HepG2 (cell line): ENCODE measurements around the gene PNMA8B. TPM values are rescaled to one million over a fixed set of nuclear protein-coding genes. Genes with fewer than 3 reads are reported as not detected.

ENCODE experiments used
- ATAC-seq: fragments of 200-7000 bp; cut with Tn5 transposase; 3 replicates; pipeline ENCODE4 v1.9.1; 2020; ENCODE audit warnings: mild to moderate bottlenecking, moderate library complexity
- BruUV-seq: library from RNA; stranded (reverse); fragments of 400-500 nt; replicated peaks from 2 replicates; lab custom pipeline; 2021; lab: Mats Ljungman, UMichigan
- CTCF ChIA-PET: fragments of 300-600 bp; formaldehyde crosslinking; extraction: SDS; loops from one replicate; lab custom pipeline; 2021; ENCODE audit warnings: low total read pairs, inconsistent platforms, low intra/inter-chr PET ratio; lab: Yijun Ruan, JAX
- POLR2A ChIA-PET: fragments of 350-600 bp; sonication (Branson Sonifier 250); formaldehyde crosslinking; loops from one replicate; lab custom pipeline; 2020; ENCODE audit warnings: antibody characterized with exemption, inconsistent platforms; lab: Yijun Ruan, JAX
- DNase-seq: peaks from one replicate; pipeline ENCODE4 v3.0.0-alpha.2; 2015; ENCODE audit warnings: low spot score
- FAIRE-seq: peaks from 3 replicates; lab custom pipeline; 2011; peaks lifted over from hg19 to GRCh38; lab: Jason Lieb, UNC
- H2AFZ ChIP-seq: one replicate; pipeline ENCODE4 v1.6.1; 2011; ENCODE audit warnings: low read length, inconsistent platforms
- H3K27ac ChIP-seq: fragments of 300-600 bp; 3 replicates; pipeline ENCODE4 v1.8.0; 2011; ENCODE audit warnings: mixed run types, mild to moderate bottlenecking, mixed read lengths, low read length, inconsistent platforms; ENCODE audit not compliant: insufficient read depth; ENCODE audit errors: extremely low read length
- H3K27me3 ChIP-seq, 2 experiments: fragments of 200-600 bp in 1 of 2; 2 replicates in 1 of 2; 3 replicates in 1 of 2; pipeline versions ENCODE4 v1.6.0 to v1.8.0; 2011; ENCODE audit warnings: low read length in 2 of 2, mild to moderate bottlenecking in 2 of 2, moderate library complexity in 2 of 2, inconsistent platforms in 1 of 2; ENCODE audit not compliant: insufficient read depth in 2 of 2, control insufficient read depth in 1 of 2
- H3K36me3 ChIP-seq, 2 experiments: fragments of 200-600 bp in 1 of 2; replicated peaks in 1 of 2; 2 replicates in 1 of 2; 3 replicates in 1 of 2; pipeline versions ENCODE4 v1.5.1 to v1.8.0; 2011; ENCODE audit warnings: low read length in 2 of 2, inconsistent platforms in 1 of 2; ENCODE audit not compliant: insufficient read depth in 2 of 2, control insufficient read depth in 1 of 2
- H3K4me1 ChIP-seq: 2 replicates; pipeline ENCODE4 v1.5.1; 2012; ENCODE audit warnings: low read length, inconsistent platforms; ENCODE audit not compliant: insufficient read depth
- H3K4me2 ChIP-seq: 2 replicates; pipeline ENCODE4 v1.6.0; 2011; ENCODE audit warnings: low read depth, low read length, inconsistent platforms
- H3K4me3 ChIP-seq, 3 experiments: fragments of 200-600 bp in 1 of 3; sonication (generic), shearing (Covaris generic) in 1 of 3; replicated peaks in 1 of 3; 2 replicates each; pipeline ENCODE4 v1.5.1; 2011 to 2016; ENCODE audit warnings: low read length in 3 of 3, inconsistent platforms in 2 of 3, low read depth in 2 of 3, mild to moderate bottlenecking in 2 of 3, control low read depth in 1 of 3, mixed read lengths in 1 of 3; ENCODE audit not compliant: insufficient read depth in 1 of 3
- H3K79me2 ChIP-seq: one replicate; pipeline ENCODE4 v1.6.1; 2011; ENCODE audit warnings: low read length, inconsistent platforms; ENCODE audit not compliant: insufficient read depth
- H3K9ac ChIP-seq: 2 replicates; pipeline ENCODE4 v1.6.0; 2011; ENCODE audit warnings: mild to moderate bottlenecking, low read depth, low read length, inconsistent platforms; ENCODE audit not compliant: insufficient read depth
- H3K9me3 ChIP-seq: 2 replicates; pipeline ENCODE4 v1.5.1; 2012; ENCODE audit warnings: mild to moderate bottlenecking, low read length
- H4K20me1 ChIP-seq: 2 replicates; pipeline ENCODE4 v1.6.0; 2011; ENCODE audit warnings: inconsistent platforms, mild to moderate bottlenecking, low read length, moderate library complexity; ENCODE audit not compliant: insufficient read depth
- AFF4 ChIP-seq: sonication (generic); formaldehyde crosslinking; IDR thresholded peaks from 2 replicates; pipeline ENCODE4 v1.4.0; 2020; ENCODE audit warnings: missing genetic modification reagents
- CEBPG ChIP-seq: IDR thresholded peaks from 2 replicates; pipeline ENCODE4 v1.6.1; 2016
- GATA4 ChIP-seq: sonication (generic); IDR thresholded peaks from 2 replicates; pipeline ENCODE4 v1.6.1; 2016; ENCODE audit warnings: antibody characterized with exemption, low read depth, borderline replicate concordance
- HDAC1 ChIP-seq: sonication (generic); formaldehyde crosslinking; IDR thresholded peaks from 2 replicates; pipeline ENCODE4 v1.5.1; 2020; ENCODE audit warnings: mild to moderate bottlenecking, missing genetic modification reagents
- KAT7 ChIP-seq: IDR thresholded peaks from 2 replicates; pipeline ENCODE4 v1.6.1; 2018; ENCODE audit warnings: borderline replicate concordance, missing compliant biosample characterization
- NAIF1 ChIP-seq: sonication (generic); formaldehyde crosslinking; IDR thresholded peaks from 2 replicates; pipeline ENCODE4 v1.5.0; 2020; ENCODE audit warnings: mild to moderate bottlenecking, missing genetic modification reagents, borderline replicate concordance
- SALL2 ChIP-seq: sonication (generic); formaldehyde crosslinking; IDR thresholded peaks from 2 replicates; pipeline ENCODE4 v1.8.1; 2023; ENCODE audit warnings: mild to moderate bottlenecking, missing genetic modification reagents, inconsistent platforms
- ZBTB3 ChIP-seq: sonication (generic); formaldehyde crosslinking; IDR thresholded peaks from 2 replicates; pipeline ENCODE4 v1.4.0; 2020; ENCODE audit warnings: low read depth, mild to moderate bottlenecking, moderate library complexity, missing genetic modification reagents, borderline replicate concordance
- ZNF552 ChIP-seq: sonication (generic); formaldehyde crosslinking; IDR thresholded peaks from 2 replicates; pipeline ENCODE4 v1.9.0; 2022; ENCODE audit warnings: missing genetic modification reagents, mild to moderate bottlenecking, borderline replicate concordance
- ZNF619 ChIP-seq: sonication (generic); formaldehyde crosslinking; IDR thresholded peaks from 2 replicates; pipeline ENCODE4 v1.4.0; 2020; ENCODE audit warnings: mild to moderate bottlenecking, missing genetic modification reagents
- WGBS: methylation state at CpG from one replicate; pipeline ENCODE4 v1.1.6; 2017; ENCODE audit warnings: low lambda C conversion rate; 5-methylcytosine and 5-hydroxymethylcytosine counted together
- in situ Hi-C: cut with HindIII; loops from 2 replicates; pipeline ENCODE4 v1.10.0; 2017; ENCODE audit warnings: low pct_unique_long_range_greater_than_20kb; ENCODE audit not compliant: extremely low pct_ligation_motif_present
- intact Hi-C: fragments of 100-400 bp; cut with micrococcal nuclease; formaldehyde crosslinking; loops from one replicate; pipeline ENCODE4 v1.10.0; 2022; ENCODE audit not compliant: unreplicated experiment
- polyA plus RNA-seq, 8 experiments: library from polyadenylated mRNA; depleted of rRNA in 3 of 8; stranded (reverse) in 7 of 8; unstranded in 1 of 8; fragments of >200 nt; fragmentation: Illumina TruSeq in 4 of 8; extraction: Trizol in 4 of 8; gene quantifications; 2 replicates each; pipeline versions ENCODE4 v1.2.1 to v1.2.3, GENCODE V29; 2011 to 2016; ENCODE audit warnings: low read depth in 4 of 8, missing spikeins in 1 of 8, mixed read lengths in 1 of 8; ENCODE audit not compliant: insufficient read depth in 1 of 8
- total RNA-seq, 5 experiments: library from RNA; depleted of rRNA; stranded (reverse); fragments of >200 nt; fragmentation: Illumina TruSeq; extraction: Trizol; gene quantifications; 2 replicates each; pipeline ENCODE4 v1.2.3, GENCODE V29; 2016; ENCODE audit warnings: low read depth in 1 of 5
- TF ChIP-seq, protein P1 (sequence below): sonication (generic); formaldehyde crosslinking; IDR thresholded peaks from 2 replicates; pipeline ENCODE4 v1.4.0; 2020; ENCODE audit warnings: mild to moderate bottlenecking, missing genetic modification reagents
- TF ChIP-seq, protein P2 (sequence below): sonication (generic); formaldehyde crosslinking; IDR thresholded peaks from 2 replicates; pipeline ENCODE4 v1.4.0; 2020; ENCODE audit warnings: low read depth, mild to moderate bottlenecking, missing genetic modification reagents

The PNMA8B gene
- total and polyA plus RNA-seq, 2 of the 13 experiments (the other 11 are each of a cell fraction or from before 2014, with no cell fraction given), result not detected

- no peak overlapping the region for H3K27ac ChIP-seq
- H3K36me3 ChIP-seq, result no peaks in the 10 kb centered on the region
- in situ Hi-C loops, result no loop called here
- DNase-seq (no peak), ATAC-seq (no peak), FAIRE-seq (no peak)
- TF ChIP-seq GATA4, result no peak
- no peak for TF ChIP-seq ZNF552 (CRISPR knock-in tag)
- no peak for TF ChIP-seq CEBPG (CRISPR knock-in tag)
- no peak for TF ChIP-seq NAIF1 (CRISPR knock-in tag)
- TF ChIP-seq KAT7, result no peak
- no peak for TF ChIP-seq ZBTB3
- TF ChIP-seq, protein P1, sequence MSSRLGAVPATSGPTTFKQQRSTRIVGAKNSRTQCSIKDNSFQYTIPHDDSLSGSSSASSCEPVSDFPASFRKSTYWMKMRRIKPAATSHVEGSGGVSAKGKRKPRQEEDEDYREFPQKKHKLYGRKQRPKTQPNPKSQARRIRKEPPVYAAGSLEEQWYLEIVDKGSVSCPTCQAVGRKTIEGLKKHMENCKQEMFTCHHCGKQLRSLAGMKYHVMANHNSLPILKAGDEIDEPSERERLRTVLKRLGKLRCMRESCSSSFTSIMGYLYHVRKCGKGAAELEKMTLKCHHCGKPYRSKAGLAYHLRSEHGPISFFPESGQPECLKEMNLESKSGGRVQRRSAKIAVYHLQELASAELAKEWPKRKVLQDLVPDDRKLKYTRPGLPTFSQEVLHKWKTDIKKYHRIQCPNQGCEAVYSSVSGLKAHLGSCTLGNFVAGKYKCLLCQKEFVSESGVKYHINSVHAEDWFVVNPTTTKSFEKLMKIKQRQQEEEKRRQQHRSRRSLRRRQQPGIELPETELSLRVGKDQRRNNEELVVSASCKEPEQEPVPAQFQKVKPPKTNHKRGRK (CRISPR knock-in tag), result no peak
- no peak for TF ChIP-seq SALL2 (CRISPR knock-in tag)
- no peak for TF ChIP-seq HDAC1 (CRISPR knock-in tag)
- no peak for TF ChIP-seq ZNF619
- TF ChIP-seq, protein P2, sequence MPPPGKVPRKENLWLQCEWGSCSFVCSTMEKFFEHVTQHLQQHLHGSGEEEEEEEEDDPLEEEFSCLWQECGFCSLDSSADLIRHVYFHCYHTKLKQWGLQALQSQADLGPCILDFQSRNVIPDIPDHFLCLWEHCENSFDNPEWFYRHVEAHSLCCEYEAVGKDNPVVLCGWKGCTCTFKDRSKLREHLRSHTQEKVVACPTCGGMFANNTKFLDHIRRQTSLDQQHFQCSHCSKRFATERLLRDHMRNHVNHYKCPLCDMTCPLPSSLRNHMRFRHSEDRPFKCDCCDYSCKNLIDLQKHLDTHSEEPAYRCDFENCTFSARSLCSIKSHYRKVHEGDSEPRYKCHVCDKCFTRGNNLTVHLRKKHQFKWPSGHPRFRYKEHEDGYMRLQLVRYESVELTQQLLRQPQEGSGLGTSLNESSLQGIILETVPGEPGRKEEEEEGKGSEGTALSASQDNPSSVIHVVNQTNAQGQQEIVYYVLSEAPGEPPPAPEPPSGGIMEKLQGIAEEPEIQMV, result no peak
- no peak for TF ChIP-seq AFF4 (CRISPR knock-in tag)
- H3K4me3 ChIP-seq, result no peak overlapping the region
- BruUV-seq, result no TSS peak
- H3K4me2 ChIP-seq, result no peak overlapping the region
- no peaks in the 10 kb centered on the region for H3K4me1 ChIP-seq
- no peak overlapping the region for H2AFZ ChIP-seq
- intact Hi-C loops, result no loop called here
- CTCF ChIA-PET, result no interaction called here
- H3K9ac ChIP-seq, result no peak overlapping the region
- POLR2A ChIA-PET, result no interaction called here
- H4K20me1 ChIP-seq, result no peaks in the 10 kb centered on the region
- H3K9me3 ChIP-seq, result no peaks in the 10 kb centered on the region
- H3K79me2 ChIP-seq, result no peaks in the 10 kb centered on the region
- 64% methylated on average over 14 of the region's 14 CpGs for WGBS
- no peaks in the 10 kb centered on the region for H3K27me3 ChIP-seq
Observed at GRCh38 chr19:46521241-46521868, 25.7 kb upstream of the PNMA8B start.
